ENCODE results near the gene EPHB3.

Gene EPHB3

DNA sequence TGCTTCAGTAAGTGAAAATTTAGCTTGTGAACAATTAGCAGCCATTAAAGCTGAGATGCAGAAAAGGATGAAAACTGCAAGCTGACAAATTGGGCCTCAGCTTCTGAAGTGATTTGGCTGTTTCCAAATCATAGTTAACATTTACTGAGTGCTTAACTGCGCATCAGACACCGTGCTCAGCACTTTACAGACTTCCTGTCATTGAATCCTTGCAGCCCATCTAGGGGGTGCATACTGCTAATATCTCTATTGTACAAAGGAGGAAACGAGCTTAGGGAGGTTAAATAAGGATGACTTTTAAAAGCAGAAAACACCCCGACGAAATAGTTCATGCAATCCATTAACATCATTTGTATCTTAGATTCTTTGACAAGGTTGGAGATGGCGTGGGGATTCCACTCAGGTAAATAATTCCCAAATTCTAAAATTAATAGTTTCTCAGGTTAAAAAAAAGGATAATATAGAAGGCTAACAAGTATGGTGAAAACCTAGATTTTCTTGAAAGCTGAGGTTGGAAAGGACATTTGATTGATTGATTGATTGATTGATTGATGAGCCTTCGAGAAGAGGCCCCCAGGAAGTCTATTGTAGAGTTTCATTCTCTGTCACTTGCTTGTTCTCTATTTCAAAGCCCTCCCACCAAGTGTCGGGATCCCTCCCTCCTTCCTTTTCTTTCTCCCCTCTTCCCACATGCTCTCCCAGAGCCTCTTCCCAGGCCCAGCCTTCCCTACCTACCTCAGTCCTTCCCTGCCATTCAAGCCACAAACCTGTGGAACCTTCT, 23.5 kb upstream of the EPHB3 start:
- DNase-seq (ENCODE audit: low read depth): no peak
- Histone ChIP-seq H3K9me3 (ENCODE audit: control insufficient read depth, low read length) (no peaks in the 10 kb centered on the region), H3K36me3 (ENCODE audit: control insufficient read depth, insufficient read depth, low read length, severe bottlenecking) (no peaks in the 10 kb centered on the region), H3K4me3 (ENCODE audit: low read length) (no peak overlapping the region), H3K4me1 (ENCODE audit: control insufficient read depth, insufficient read depth, low read length) (no peaks in the 10 kb centered on the region), H3K9ac (ENCODE audit: low read length) (no peak overlapping the region), H3K27me3 (replicated peaks; ENCODE audit: control insufficient read depth, insufficient read depth, low read length) (peaks cover 61% of the 10 kb centered on the region)

DNA sequence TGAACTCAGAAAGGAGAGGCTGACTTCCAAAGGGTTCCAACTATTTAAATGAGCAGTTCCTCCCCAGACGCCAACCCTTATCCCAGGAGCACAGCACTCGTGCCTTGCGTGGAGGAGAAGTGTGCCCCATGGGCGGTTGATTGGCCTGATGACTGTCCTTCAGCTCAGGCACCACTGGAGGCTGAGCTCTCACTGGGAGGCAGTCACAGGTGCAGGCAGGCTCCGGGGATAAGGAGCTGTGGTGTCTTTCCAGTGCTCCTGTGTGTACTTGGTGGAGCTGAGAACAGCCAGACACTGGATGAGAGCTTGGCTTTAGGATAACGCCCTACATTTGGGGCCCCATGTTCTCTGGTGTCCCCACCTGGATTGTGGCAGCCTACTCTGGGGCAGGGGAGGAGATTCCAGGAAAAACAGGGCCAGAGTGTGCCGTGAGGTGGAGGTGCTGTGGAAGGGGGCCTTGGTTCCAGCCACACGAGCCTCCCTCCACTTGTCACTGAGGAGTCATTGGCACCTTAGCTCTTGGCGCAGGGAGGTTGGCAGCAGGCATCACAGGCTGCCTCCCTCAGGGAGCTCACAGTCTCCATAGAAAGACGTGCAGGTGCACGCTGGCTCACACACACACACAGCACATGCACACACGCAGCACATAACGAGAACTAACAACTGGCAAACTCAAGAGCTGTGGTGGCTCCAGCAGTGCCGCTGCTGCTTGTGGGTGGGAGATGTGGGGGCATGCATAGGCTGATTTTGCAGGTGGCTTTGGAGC, 22.7 kb upstream of the EPHB3 start:
- DNase-seq (ENCODE audit: low read depth): no peak
- Histone ChIP-seq H3K27me3 (replicated peaks; ENCODE audit: control insufficient read depth, insufficient read depth, low read length) (peaks cover 66% of the 10 kb centered on the region), H3K9ac (ENCODE audit: low read length) (no peak overlapping the region), H3K4me1 (ENCODE audit: control insufficient read depth, insufficient read depth, low read length) (no peaks in the 10 kb centered on the region), H3K36me3 (ENCODE audit: control insufficient read depth, insufficient read depth, low read length, severe bottlenecking) (no peaks in the 10 kb centered on the region), H3K9me3 (ENCODE audit: control insufficient read depth, low read length) (no peaks in the 10 kb centered on the region), H3K4me3 (ENCODE audit: low read length) (no peak overlapping the region)

DNA sequence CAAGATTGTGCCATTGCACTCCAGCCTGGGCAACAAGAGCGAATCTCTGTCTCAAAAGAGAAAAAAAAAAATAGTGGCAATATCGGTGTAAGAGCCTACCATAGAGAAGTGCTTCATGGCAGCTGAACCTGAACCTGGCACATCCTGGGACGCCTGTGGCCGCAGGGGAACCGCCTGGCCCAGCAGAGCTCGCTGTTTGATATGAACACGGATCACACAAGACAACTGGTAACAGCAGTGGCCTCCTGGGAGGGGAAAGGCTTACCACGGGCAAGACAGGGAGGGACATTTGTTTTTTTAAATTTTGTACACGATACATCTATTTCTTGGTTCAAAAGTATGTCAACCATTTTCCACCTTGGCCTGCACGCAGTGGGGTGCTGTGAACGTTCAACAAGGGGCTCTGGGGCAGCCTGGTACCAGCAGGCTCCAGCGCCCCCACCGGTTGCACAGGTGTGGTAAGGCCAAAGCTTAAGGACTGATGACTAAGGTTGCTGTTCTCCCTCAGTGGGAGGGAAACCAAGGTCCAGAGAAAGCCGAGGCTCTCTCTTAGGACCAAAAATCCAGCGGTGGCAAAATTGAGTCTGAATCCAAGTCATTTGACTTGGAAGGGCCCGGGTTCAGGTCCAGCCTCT, 21.7 kb upstream of the EPHB3 start:
- H3K27me3 ChIP-seq (replicated peaks; ENCODE audit: control insufficient read depth, insufficient read depth, low read length): peaks cover 69% of the 10 kb centered on the region
- H3K36me3 ChIP-seq (ENCODE audit: control insufficient read depth, insufficient read depth, low read length, severe bottlenecking): no peaks in the 10 kb centered on the region
- no peaks in the 10 kb centered on the region for H3K9me3 ChIP-seq (ENCODE audit: control insufficient read depth, low read length)
- no peak for DNase-seq (ENCODE audit: low read depth)
- no peaks in the 10 kb centered on the region for H3K4me1 ChIP-seq (ENCODE audit: control insufficient read depth, insufficient read depth, low read length)
- no peak overlapping the region for H3K9ac ChIP-seq (ENCODE audit: low read length)
- H3K4me3 ChIP-seq (ENCODE audit: low read length): no peak overlapping the region

DNA sequence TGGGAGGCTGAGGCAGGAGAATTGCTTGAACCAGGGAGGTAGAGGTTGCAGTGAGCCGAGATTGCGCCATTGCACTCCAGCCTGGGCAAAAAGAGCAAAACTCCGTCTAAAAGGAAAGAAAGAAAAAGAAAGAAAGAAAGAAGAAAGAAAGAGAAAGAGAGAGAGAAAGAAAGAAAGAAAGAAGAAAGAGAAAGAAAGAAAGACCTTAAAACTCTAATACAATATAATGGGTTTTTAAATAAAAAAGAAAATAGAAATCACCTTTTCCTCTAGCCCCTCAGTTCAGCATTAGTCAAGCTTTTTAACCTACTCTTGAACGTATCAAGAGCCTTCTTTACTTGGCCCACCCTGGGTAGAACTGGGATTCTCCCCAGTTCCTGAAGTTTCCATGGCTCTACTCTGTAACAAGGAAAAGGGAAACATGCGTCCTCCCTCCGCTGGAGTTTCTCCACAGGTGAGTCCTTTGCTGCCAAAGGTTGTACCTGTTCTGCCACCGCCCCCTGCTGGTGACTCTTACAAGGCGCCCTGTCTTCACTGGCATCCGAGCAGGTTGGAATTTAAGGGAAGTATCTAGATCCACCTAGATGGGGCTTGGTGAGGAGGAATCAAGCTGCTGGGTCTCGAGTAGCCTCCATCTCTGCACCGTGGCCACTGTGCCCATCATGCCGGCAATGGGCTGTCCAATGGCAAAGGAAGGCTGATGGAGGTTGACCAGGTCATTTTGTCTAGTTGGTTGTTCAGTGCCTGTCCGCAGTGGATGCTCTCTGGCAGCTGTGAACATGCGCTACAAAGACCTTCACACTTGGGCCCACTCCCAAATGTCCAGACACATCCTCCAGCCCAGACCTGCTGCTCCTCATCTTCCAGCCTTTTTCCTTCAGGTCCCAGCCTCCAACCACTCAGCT, 20.6 kb upstream of the EPHB3 start:
- peak; percentile 53 for DNase-seq (ENCODE audit: low read depth)
- no peaks in the 10 kb centered on the region for H3K36me3 ChIP-seq (ENCODE audit: control insufficient read depth, insufficient read depth, low read length, severe bottlenecking)
- H3K4me1 ChIP-seq (ENCODE audit: control insufficient read depth, insufficient read depth, low read length): no peaks in the 10 kb centered on the region
- H3K9ac ChIP-seq (ENCODE audit: low read length): no peak overlapping the region
- no peaks in the 10 kb centered on the region for H3K9me3 ChIP-seq (ENCODE audit: control insufficient read depth, low read length)
- H3K27me3 ChIP-seq (replicated peaks; ENCODE audit: control insufficient read depth, insufficient read depth, low read length): peaks cover 70% of the 10 kb centered on the region
- H3K4me3 ChIP-seq (ENCODE audit: low read length): no peak overlapping the region

DNA sequence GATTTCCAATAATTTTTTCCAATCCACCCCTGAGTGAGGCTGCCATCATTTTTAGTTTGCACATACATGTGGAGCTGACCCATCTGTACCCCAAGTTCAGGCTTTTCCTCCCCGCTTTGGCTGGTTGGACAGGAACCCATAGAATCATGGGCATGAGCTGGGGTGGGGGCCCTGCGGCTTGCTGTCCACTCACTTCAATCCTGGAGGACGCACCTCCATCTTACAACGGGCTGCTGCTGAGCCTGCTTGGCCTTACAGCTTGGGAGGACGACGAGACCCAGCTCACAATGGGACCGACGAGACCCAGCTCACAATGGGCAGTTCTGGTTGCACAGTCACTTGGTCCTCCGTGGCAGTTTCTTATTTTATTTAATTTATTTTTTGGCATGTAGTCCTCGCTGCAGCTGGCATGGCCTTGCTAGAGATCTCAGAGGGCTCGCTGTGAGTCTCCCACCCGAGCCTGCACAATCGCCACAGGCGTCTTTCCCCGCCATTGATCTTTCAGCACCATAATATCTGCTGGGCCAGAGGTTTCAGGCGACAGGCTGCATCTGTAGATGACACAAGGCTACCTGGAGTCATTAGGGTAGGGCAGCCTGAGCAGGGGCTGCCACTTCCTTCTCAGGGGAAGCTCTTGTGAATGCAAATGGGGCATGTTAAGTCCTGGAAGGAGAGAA, 19.6 kb upstream of the EPHB3 start:
- Histone ChIP-seq H3K9me3 (ENCODE audit: control insufficient read depth, low read length) (no peaks in the 10 kb centered on the region), H3K4me1 (ENCODE audit: control insufficient read depth, insufficient read depth, low read length) (no peaks in the 10 kb centered on the region), H3K36me3 (ENCODE audit: control insufficient read depth, insufficient read depth, low read length, severe bottlenecking) (no peaks in the 10 kb centered on the region), H3K27me3 (replicated peaks; ENCODE audit: control insufficient read depth, insufficient read depth, low read length) (peaks cover 65% of the 10 kb centered on the region), H3K4me3 (ENCODE audit: low read length) (no peak overlapping the region), H3K9ac (ENCODE audit: low read length) (no peak overlapping the region)
- no peak for DNase-seq (ENCODE audit: low read depth)

DNA sequence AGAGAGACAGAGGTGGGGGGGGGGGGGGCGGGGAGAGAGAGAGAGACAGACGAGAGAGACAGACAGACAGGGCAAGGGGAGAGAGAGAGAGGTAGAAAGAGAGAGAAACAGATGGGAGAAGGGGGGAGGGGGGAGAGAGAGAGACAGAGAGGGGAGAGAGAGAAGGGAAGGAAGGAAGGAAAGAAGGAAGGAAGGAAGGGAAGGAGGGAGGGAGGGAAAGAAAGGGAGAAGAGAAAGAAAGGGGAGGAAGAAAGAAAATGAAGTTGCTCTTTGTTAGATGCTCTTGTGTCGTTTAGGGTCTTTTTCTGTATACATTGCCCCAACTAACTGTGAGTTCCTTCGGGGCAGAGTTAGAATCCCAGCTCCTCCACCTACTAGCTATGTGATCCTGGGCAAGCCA, 19.0 kb upstream of the EPHB3 start:
- Histone ChIP-seq H3K4me3 (ENCODE audit: low read length) (no peak overlapping the region), H3K9me3 (ENCODE audit: control insufficient read depth, low read length) (no peaks in the 10 kb centered on the region), H3K27me3 (replicated peaks; ENCODE audit: control insufficient read depth, insufficient read depth, low read length) (peaks cover 67% of the 10 kb centered on the region), H3K9ac (ENCODE audit: low read length) (no peak overlapping the region), H3K4me1 (ENCODE audit: control insufficient read depth, insufficient read depth, low read length) (no peaks in the 10 kb centered on the region), H3K36me3 (ENCODE audit: control insufficient read depth, insufficient read depth, low read length, severe bottlenecking) (no peaks in the 10 kb centered on the region)
- no peak for DNase-seq (ENCODE audit: low read depth)

DNA sequence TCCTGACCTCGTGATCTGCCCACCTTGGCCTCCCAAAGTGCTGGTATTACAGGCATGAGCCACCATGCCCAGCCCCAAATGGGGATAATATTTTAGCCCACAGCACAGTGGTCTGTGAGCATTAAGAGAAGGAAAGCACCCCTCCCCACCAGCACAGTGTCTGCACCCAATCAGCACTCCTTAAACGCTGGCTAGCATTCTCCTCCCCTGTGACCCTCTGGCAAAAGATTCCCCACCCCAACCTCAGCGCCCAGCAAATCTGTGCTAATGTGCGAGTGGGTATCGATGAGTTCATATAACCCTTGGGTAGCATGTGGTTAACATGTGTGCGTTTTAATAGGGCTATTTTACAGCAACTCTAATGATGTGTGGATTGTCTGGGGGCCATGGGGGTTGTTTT, 18.3 kb upstream of the EPHB3 start:
- Histone ChIP-seq H3K4me1 (ENCODE audit: control insufficient read depth, insufficient read depth, low read length) (no peaks in the 10 kb centered on the region), H3K27me3 (replicated peaks; ENCODE audit: control insufficient read depth, insufficient read depth, low read length) (peaks cover 64% of the 10 kb centered on the region), H3K9me3 (ENCODE audit: control insufficient read depth, low read length) (no peaks in the 10 kb centered on the region), H3K9ac (ENCODE audit: low read length) (no peak overlapping the region), H3K4me3 (ENCODE audit: low read length) (no peak overlapping the region), H3K36me3 (ENCODE audit: control insufficient read depth, insufficient read depth, low read length, severe bottlenecking) (no peaks in the 10 kb centered on the region)
- DNase-seq (ENCODE audit: low read depth): no peak

DNA sequence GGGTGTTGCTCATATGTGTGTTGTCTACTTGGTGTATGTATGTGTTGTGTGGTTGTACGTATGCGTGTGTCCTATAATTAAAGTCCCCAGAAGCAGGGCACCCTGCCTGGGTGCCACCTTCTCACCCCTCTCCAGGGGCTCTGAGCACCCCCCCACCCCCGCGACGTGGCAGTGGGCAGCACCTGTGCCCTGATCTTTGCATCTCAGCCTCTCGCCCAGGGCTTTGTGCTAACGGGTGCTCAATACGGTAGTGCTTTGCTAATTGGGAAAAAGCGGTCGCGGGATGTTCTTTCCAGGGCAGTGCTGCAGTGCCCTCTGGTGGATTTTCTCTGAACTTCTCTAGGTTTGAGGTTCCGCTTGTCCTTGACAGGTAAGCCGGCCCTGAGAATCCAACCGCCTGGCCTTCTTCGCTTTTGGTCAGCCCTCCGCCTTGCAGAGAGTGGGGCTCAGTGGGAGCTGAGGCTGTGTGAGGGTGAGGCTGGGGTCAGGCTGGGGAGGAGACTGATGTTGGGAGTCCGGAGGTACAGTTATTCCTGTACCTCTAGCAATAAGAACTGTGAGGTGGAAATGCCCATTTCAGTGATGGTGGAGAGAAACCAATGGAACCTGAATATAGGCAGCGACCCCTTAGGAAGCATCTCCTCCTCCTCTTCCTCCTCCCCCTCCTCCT, 17.6 kb upstream of the EPHB3 start:
- H3K9me3 ChIP-seq (ENCODE audit: control insufficient read depth, low read length): no peaks in the 10 kb centered on the region
- H3K4me3 ChIP-seq (ENCODE audit: low read length): no peak overlapping the region
- no peak overlapping the region for H3K9ac ChIP-seq (ENCODE audit: low read length)
- no peaks in the 10 kb centered on the region for H3K36me3 ChIP-seq (ENCODE audit: control insufficient read depth, insufficient read depth, low read length, severe bottlenecking)
- H3K4me1 ChIP-seq (ENCODE audit: control insufficient read depth, insufficient read depth, low read length): no peaks in the 10 kb centered on the region
- peak; percentile 90 for DNase-seq (ENCODE audit: low read depth)
- peaks cover 57% of the 10 kb centered on the region for H3K27me3 ChIP-seq (replicated peaks; ENCODE audit: control insufficient read depth, insufficient read depth, low read length)

DNA sequence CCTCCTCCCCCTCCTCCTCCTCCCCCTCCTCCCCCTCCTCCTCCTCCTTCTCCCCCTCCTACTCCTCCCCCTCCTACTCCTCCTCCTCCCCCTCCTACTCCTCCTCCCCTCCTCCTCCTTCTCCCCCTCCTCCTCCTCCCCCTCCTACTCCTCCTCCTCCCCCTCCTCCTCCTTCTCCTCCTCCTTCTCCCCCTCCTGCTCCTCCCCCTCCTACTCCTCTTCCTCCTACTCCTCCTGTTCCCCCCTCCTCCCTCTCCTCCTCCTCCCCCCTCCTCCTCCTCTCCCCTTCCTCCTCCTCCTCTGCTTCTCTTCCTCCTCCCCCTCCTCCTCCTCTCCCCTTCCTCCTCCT, 17.1 kb upstream of the EPHB3 start:
- Histone ChIP-seq H3K9ac (ENCODE audit: low read length) (no peak overlapping the region), H3K27me3 (replicated peaks; ENCODE audit: control insufficient read depth, insufficient read depth, low read length) (peaks cover 57% of the 10 kb centered on the region), H3K9me3 (ENCODE audit: control insufficient read depth, low read length) (no peaks in the 10 kb centered on the region), H3K4me3 (ENCODE audit: low read length) (no peak overlapping the region), H3K4me1 (ENCODE audit: control insufficient read depth, insufficient read depth, low read length) (peaks cover 5% of the 10 kb centered on the region), H3K36me3 (ENCODE audit: control insufficient read depth, insufficient read depth, low read length, severe bottlenecking) (no peaks in the 10 kb centered on the region)
- DNase-seq (ENCODE audit: low read depth): no peak

DNA sequence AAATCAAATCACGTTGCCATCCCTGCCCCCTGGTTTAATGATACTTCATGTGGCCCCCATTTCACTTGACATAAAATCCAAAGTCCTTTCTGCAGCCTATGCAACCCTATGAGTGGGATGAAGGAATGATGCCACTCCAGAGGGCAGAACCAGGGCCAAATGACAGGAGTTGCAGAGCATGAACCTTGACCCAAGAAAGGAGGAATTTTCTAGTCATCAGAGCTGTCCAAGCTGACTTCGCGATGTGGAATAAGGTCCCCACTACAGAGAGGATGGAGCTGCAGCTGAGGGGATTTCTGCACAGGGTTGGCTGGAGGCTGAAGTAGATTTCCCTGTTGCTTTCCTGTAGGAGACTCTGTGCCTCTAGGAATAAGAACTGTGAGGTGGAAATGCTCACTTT, 15.8 kb upstream of the EPHB3 start:
- Histone ChIP-seq H3K27me3 (replicated peaks; ENCODE audit: control insufficient read depth, insufficient read depth, low read length) (peaks cover 57% of the 10 kb centered on the region), H3K4me3 (ENCODE audit: low read length) (no peak overlapping the region), H3K9ac (ENCODE audit: low read length) (no peak overlapping the region), H3K4me1 (ENCODE audit: control insufficient read depth, insufficient read depth, low read length) (peaks cover 6% of the 10 kb centered on the region), H3K9me3 (ENCODE audit: control insufficient read depth, low read length) (no peaks in the 10 kb centered on the region), H3K36me3 (ENCODE audit: control insufficient read depth, insufficient read depth, low read length, severe bottlenecking) (no peaks in the 10 kb centered on the region)
- no peak for DNase-seq (ENCODE audit: low read depth)
